ENCODE data around the gene RYR3. TPM values are rescaled to one million over a fixed set of nuclear protein-coding genes. Genes with fewer than 3 reads are reported as not detected.

Gene RYR3
- total RNA-seq, 2 experiments from 2014 or later: not detected

- Mint-ChIP-seq H3K4me3 (no peak overlapping the region), H3K27me3 (no peaks in the 10 kb centered on the region), H3K36me3 (ENCODE audit: low read depth) (no peaks in the 10 kb centered on the region), H3K4me1 (ENCODE audit: low read depth) (no peaks in the 10 kb centered on the region), H3K9me3 (no peaks in the 10 kb centered on the region), H3K27ac (no peak overlapping the region)
- CTCF ChIA-PET: interaction anchor here (1.2 kb wide), 1 partner anchor 289 kb away, joined by 3 read pairs; no protein-coding TSS in a partner anchor
- intact Hi-C loops (cut with micrococcal nuclease): no loop called here
- no peak for TF ChIP-seq CTCF (IDR thresholded peaks at IDR 0.05)
- DNase-seq (no peak), ATAC-seq (no peak)
- POLR2A ChIA-PET: interaction anchor here (1.6 kb wide), 1 partner anchor 19 kb away, joined by 3 read pairs; no protein-coding TSS in a partner anchor
Measured at GRCh38 chr15:33411596-33412540, 101.1 kb downstream of the RYR3 start.

GRCh38 chr15:33419701-33420100, 108.9 kb downstream of the RYR3 start:
- Mint-ChIP-seq H3K4me1 (ENCODE audit: low read depth) (no peaks in the 10 kb centered on the region), H3K9me3 (no peaks in the 10 kb centered on the region), H3K27ac (no peak overlapping the region), H3K4me3 (no peak overlapping the region), H3K36me3 (ENCODE audit: low read depth) (no peaks in the 10 kb centered on the region), H3K27me3 (peaks cover 10% of the 10 kb centered on the region)
- POLR2A ChIA-PET: no interaction called here
- intact Hi-C loops (cut with micrococcal nuclease): no loop called here
- DNase-seq (no peak), ATAC-seq (no peak)
- CTCF ChIA-PET: no interaction called here
- no peak for TF ChIP-seq CTCF (IDR thresholded peaks at IDR 0.05)

GRCh38 chr15:33424025-33424424, 113.3 kb downstream of the RYR3 start:
- ChIA-PET POLR2A (no interaction called here), CTCF (no interaction called here)
- Mint-ChIP-seq H3K4me1 (ENCODE audit: low read depth) (no peaks in the 10 kb centered on the region), H3K36me3 (ENCODE audit: low read depth) (no peaks in the 10 kb centered on the region), H3K4me3 (no peak overlapping the region), H3K9me3 (peaks cover 1% of the 10 kb centered on the region), H3K27me3 (no peaks in the 10 kb centered on the region), H3K27ac (no peak overlapping the region)
- ATAC-seq: no peak
- TF ChIP-seq CTCF (IDR thresholded peaks at IDR 0.05): no peak
- no peak for DNase-seq
- intact Hi-C loops (cut with micrococcal nuclease): no loop called here

- no peaks in the 10 kb centered on the region for H3K27me3 Mint-ChIP-seq
- intact Hi-C loops (cut with micrococcal nuclease): no loop called here
- no peak overlapping the region for H3K4me3 Mint-ChIP-seq
- ChIA-PET POLR2A (no interaction called here), CTCF (no interaction called here)
- ATAC-seq (no peak), DNase-seq (no peak)
- H3K36me3 Mint-ChIP-seq (ENCODE audit: low read depth): no peaks in the 10 kb centered on the region
- H3K27ac Mint-ChIP-seq: no peak overlapping the region
- TF ChIP-seq CTCF (IDR thresholded peaks at IDR 0.05): no peak
- no peaks in the 10 kb centered on the region for H3K4me1 Mint-ChIP-seq (ENCODE audit: low read depth)
- peaks cover 1% of the 10 kb centered on the region for H3K9me3 Mint-ChIP-seq
Measured at GRCh38 chr15:33425142-33425541, 114.4 kb downstream of the RYR3 start.

- H3K27me3 Mint-ChIP-seq: no peaks in the 10 kb centered on the region
- H3K4me1 Mint-ChIP-seq (ENCODE audit: low read depth): no peaks in the 10 kb centered on the region
- ATAC-seq (no peak), DNase-seq (no peak)
- intact Hi-C loops (cut with micrococcal nuclease): no loop called here
- H3K36me3 Mint-ChIP-seq (ENCODE audit: low read depth): no peaks in the 10 kb centered on the region
- no peak overlapping the region for H3K27ac Mint-ChIP-seq
- no peak overlapping the region for H3K4me3 Mint-ChIP-seq
- H3K9me3 Mint-ChIP-seq: peaks cover 1% of the 10 kb centered on the region
- ChIA-PET CTCF (interaction anchor here (0.7 kb wide), 1 partner anchor 214 kb away, joined by 4 read pairs; no protein-coding TSS in a partner anchor), POLR2A (no interaction called here)
- TF ChIP-seq CTCF (IDR thresholded peaks at IDR 0.05): no peak
Measured at GRCh38 chr15:33430577-33430976, 119.8 kb downstream of the RYR3 start.
